RWPE2 (cell line): ENCODE data around the gene PLD4.

Source experiments
- ATAC-seq: fragments of 200-7000 bp; cut with Tn5 transposase; 3 replicates; pipeline ENCODE4 v1.9.1; 2021; ENCODE audit warnings: low read depth
- DNase-seq: peaks from one replicate; pipeline ENCODE4 v3.0.0-alpha.2; 2020; ENCODE audit warnings: low spot score
- H3K27ac ChIP-seq: fragments of 450-650 bp; 2 replicates; pipeline ENCODE4 v1.5.1; 2017; ENCODE audit warnings: mild to moderate bottlenecking; ENCODE audit not compliant: poor library complexity, severe bottlenecking
- H3K27me3 ChIP-seq: fragments of 250-450 bp; sonication (Bioruptor Pico); 2 replicates; pipeline ENCODE4 v1.5.1; 2021; ENCODE audit warnings: mild to moderate bottlenecking, moderate library complexity; ENCODE audit not compliant: insufficient read depth, poor library complexity, severe bottlenecking
- H3K36me3 ChIP-seq: fragments of 250-450 bp; sonication (Bioruptor Pico); 2 replicates; pipeline ENCODE4 v1.5.1; 2020; ENCODE audit warnings: low read depth, mild to moderate bottlenecking, moderate library complexity
- H3K4me1 ChIP-seq: fragments of 250-450 bp; sonication (Bioruptor Pico); 2 replicates; pipeline ENCODE4 v1.5.1; 2021; ENCODE audit warnings: mild to moderate bottlenecking, moderate library complexity; ENCODE audit not compliant: insufficient read depth, poor library complexity, severe bottlenecking
- H3K4me3 ChIP-seq: fragments of 250-450 bp; sonication (Bioruptor Pico); 2 replicates; pipeline ENCODE4 v1.5.1; 2021; ENCODE audit warnings: mild to moderate bottlenecking, moderate library complexity; ENCODE audit not compliant: severe bottlenecking
- H3K9me3 ChIP-seq: fragments of 250-450 bp; sonication (Bioruptor Pico); 2 replicates; pipeline ENCODE4 v1.5.1; 2021; ENCODE audit warnings: mild to moderate bottlenecking, moderate library complexity; ENCODE audit not compliant: severe bottlenecking
- TF ChIP-seq, protein P1 (sequence below): fragments of 450-650 bp; IDR thresholded peaks from one replicate; pipeline ENCODE4 v1.5.1; 2017; ENCODE audit warnings: mild to moderate bottlenecking, moderate library complexity; ENCODE audit not compliant: poor library complexity, severe bottlenecking

PLD4 gene

DNA sequence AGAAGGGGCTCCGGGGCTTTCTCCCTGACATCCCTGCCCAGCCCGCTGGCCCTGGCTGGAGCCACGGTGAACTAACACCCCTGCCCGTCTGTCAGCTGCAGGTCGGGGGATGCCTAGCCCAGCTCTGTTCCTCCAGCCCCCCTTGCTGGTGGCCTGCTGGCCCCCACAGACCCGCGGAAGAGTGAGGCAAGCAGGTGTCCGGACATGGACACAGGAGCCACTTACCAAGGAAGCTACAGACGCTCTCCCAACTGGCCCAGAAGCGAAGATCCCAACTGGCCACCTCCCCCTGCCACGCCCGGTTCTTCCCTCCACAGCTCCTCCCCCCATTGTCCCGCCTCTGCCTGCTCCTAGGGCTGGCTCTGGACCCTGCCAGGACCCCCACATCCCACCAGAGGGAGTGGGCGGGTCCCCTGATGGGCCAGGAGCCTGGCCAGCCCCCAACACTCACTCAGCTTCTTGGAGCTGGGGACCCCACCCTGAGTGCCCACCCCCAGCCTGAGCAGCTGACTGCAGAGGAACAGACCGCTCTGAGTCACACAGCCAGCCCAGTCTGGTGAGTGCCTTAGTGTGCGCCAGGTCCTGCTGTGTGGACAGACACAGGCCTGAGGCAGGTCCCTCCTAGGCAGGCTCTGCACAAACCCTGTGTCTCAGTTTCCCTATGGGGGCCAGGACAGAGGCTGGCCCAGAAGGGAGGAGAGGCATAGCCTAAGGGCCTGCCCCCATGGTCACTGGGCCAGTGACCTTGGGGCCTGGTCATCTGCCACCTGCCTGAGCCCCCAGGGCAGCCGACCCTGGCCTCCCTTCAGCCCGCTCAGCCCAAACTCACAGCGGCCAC is 45.8 kb downstream of the PLD4 start:
- ATAC-seq, result peak; percentile 35
- peak; percentile 98 for DNase-seq
- Histone ChIP-seq H3K27me3 (no peaks in the 10 kb centered on the region), H3K4me3 (peak overlapping the region; percentile 75), H3K36me3 (peaks cover 5% of the 10 kb centered on the region; the same call in 1 of the 2 replicates), H3K27ac (peak overlapping the region; percentile 99), H3K4me1 (peaks cover 38% of the 10 kb centered on the region), H3K9me3 (no peaks in the 10 kb centered on the region)
- TF ChIP-seq, protein P1, sequence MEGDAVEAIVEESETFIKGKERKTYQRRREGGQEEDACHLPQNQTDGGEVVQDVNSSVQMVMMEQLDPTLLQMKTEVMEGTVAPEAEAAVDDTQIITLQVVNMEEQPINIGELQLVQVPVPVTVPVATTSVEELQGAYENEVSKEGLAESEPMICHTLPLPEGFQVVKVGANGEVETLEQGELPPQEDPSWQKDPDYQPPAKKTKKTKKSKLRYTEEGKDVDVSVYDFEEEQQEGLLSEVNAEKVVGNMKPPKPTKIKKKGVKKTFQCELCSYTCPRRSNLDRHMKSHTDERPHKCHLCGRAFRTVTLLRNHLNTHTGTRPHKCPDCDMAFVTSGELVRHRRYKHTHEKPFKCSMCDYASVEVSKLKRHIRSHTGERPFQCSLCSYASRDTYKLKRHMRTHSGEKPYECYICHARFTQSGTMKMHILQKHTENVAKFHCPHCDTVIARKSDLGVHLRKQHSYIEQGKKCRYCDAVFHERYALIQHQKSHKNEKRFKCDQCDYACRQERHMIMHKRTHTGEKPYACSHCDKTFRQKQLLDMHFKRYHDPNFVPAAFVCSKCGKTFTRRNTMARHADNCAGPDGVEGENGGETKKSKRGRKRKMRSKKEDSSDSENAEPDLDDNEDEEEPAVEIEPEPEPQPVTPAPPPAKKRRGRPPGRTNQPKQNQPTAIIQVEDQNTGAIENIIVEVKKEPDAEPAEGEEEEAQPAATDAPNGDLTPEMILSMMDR, result no peak

GRCh38 chr14:104971447-104972240 is 47.0 kb downstream of the PLD4 start:
- peaks cover 43% of the 10 kb centered on the region for H3K4me1 ChIP-seq

DNA sequence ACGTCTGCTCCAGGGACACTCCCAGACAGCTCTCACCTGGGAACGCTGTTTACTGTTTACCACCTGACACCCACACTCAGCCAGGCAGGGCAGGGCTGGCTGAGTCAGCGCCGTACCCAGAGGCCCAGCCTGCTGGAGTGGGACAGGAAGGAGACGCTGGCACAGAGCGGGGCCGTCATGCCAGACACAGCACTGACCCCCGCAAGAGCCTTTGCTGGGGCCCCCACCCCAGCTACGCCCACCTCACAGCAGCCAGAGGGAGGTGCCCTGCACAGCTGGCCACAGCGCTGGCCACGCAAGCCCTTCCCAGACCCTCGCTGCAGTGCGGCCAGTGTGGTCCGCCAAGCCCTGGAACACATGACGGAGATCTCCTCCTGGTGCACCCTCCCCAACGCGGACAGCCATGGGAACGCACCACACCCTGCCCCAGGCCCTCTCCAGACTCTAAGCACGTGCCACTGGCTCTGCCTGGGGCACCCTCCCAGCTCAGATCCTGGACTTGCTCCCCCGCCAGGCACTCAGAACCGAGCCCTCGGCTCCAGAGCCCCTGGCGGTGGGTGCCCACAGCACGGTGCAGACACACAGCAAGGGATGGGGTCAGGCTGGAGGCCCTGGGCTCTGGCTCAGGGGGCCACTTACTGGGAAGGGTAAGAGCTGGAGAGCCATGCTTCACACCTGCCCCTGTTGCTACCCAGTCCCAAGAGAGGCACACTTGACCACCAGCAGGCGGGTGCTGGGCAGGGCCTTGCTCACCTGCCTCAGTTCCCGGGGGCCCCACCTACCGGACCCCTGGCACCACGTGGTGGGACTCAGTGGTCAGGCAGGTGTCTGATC is 47.8 kb downstream of the PLD4 start:
- TF ChIP-seq, protein P1, result peak; percentile 35
- no peaks in the 10 kb centered on the region for H3K9me3 ChIP-seq
- H3K36me3 ChIP-seq, result no peaks in the 10 kb centered on the region
- peak; percentile 98 for DNase-seq
- peak overlapping the region; percentile 99 for H3K27ac ChIP-seq
- H3K4me1 ChIP-seq, result peaks cover 41% of the 10 kb centered on the region
- no peaks in the 10 kb centered on the region for H3K27me3 ChIP-seq
- ATAC-seq, result peak; percentile 52
- no peak overlapping the region for H3K4me3 ChIP-seq

More at GRCh38 chr14:104971447-104972240, 47.0 kb downstream of the PLD4 start:
- peak overlapping the region; percentile 99 for H3K27ac ChIP-seq
- H3K4me3 ChIP-seq, result no peak overlapping the region
- H3K36me3 ChIP-seq, result peaks cover 4% of the 10 kb centered on the region; the same call in 1 of the 2 replicates
- H3K27me3 ChIP-seq, result no peaks in the 10 kb centered on the region
- TF ChIP-seq, protein P1, result no peak
- H3K9me3 ChIP-seq, result no peaks in the 10 kb centered on the region
- peak; percentile 78 for DNase-seq
- no peak for ATAC-seq

- Histone ChIP-seq H3K4me1 (peaks cover 41% of the 10 kb centered on the region), H3K27ac (peak overlapping the region; percentile 99), H3K4me3 (no peak overlapping the region), H3K9me3 (no peaks in the 10 kb centered on the region), H3K27me3 (no peaks in the 10 kb centered on the region), H3K36me3 (no peaks in the 10 kb centered on the region)
- peak; percentile 100 for DNase-seq
- no peak for ATAC-seq
- TF ChIP-seq, protein P1, result no peak
Observed at GRCh38 chr14:104973135-104973384, 48.4 kb downstream of the PLD4 start.
